ENCODE data around the gene DOCK4. TPM values are rescaled to one million over a fixed set of nuclear protein-coding genes. Genes with fewer than 3 reads are reported as not detected.
"Not testable (repeated sequence)": the region's sequence is repeated elsewhere in the genome, so short reads cannot be mapped to it uniquely, and the experiment has no call there.

Gene DOCK4
- total and polyA plus RNA-seq, 2 experiments from 2014 or later, result 2.1 to 5.0 TPM

DNA sequence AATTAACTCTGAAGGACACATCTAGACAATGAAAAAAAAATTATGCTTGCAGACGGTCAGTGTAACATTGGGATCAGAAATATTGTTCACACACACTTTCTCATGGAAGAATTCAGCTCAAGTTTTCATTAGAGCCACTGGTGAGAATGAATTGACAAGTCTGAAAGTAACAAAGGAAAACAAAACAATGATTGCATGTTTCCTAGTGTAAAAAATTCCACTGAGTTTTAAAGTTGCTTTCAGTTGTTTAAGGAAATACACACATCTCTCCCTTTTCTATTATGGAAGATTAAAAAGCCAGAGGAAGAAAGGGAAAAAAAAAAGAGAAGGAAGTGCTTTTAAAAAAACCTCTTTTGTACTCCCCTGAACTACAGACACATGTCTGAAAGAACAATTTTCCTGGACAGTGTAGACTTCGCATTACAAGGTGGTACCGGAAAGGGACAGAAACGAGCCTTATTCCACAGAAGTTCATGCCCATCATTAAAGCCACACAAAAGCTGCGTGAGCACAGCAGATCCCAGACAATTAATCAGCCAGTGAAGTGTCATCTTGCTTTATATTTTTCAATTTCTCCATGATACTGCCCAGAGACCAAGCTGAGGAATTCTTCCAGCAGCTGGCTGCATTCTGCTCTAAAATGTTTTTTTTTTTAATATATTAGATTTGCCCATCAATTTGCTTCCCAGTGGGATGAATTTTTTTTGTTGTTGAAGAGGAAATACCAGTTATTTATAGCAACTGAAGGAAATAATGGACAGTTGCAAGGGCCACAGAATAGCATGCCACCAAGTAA is 294.8 kb downstream of the DOCK4 start:
- no peak for DNase-seq
- H2AFZ ChIP-seq, result no peak overlapping the region
- no peaks in the 10 kb centered on the region for H3K9me2 ChIP-seq (ENCODE audit: insufficient read depth)
- no peaks in the 10 kb centered on the region for H3K4me1 ChIP-seq (ENCODE audit: insufficient read depth)
- TF ChIP-seq EZH2phosphoT487 (IDR thresholded peaks at IDR 0.05; ENCODE audit: insufficient read depth, low read depth), result no peak
- TF ChIP-seq EZH2 (IDR thresholded peaks at IDR 0.05; ENCODE audit: insufficient read depth, poor library complexity, severe bottlenecking), result no peak
- H3K9ac ChIP-seq, result no peak overlapping the region
- no peak overlapping the region for H3K4me3 ChIP-seq
- 0 out of 2 replicates have a peak, but pooled peaks cover 15% of the 10 kb centered on the region for H3K27me3 ChIP-seq (replicated peaks; ENCODE audit: insufficient read depth)
- no peaks in the 10 kb centered on the region for H3K36me3 ChIP-seq (ENCODE audit: low read depth)
- in situ Hi-C loops (cut with MboI), result no loop called here
- no peaks in the 10 kb centered on the region for H3K9me3 ChIP-seq (ENCODE audit: low read depth)
- H3K4me2 ChIP-seq (ENCODE audit: unreplicated experiment), result no peak overlapping the region
- H4K20me1 ChIP-seq (ENCODE audit: insufficient read depth), result no peaks in the 10 kb centered on the region
- no peaks in the 10 kb centered on the region for H3F3A ChIP-seq (ENCODE audit: insufficient read depth)
- 34 to 37% methylated on average over 5 of the region's 5 CpGs for WGBS, 2 experiments (ENCODE audit: low coverage in 1 of 2, low lambda C conversion rate in 2 of 2, missing lambda C conversion rate in 2 of 2)
- H3K27ac ChIP-seq, result no peak overlapping the region
- H3K79me2 ChIP-seq (ENCODE audit: insufficient read depth), result no peaks in the 10 kb centered on the region

DNA sequence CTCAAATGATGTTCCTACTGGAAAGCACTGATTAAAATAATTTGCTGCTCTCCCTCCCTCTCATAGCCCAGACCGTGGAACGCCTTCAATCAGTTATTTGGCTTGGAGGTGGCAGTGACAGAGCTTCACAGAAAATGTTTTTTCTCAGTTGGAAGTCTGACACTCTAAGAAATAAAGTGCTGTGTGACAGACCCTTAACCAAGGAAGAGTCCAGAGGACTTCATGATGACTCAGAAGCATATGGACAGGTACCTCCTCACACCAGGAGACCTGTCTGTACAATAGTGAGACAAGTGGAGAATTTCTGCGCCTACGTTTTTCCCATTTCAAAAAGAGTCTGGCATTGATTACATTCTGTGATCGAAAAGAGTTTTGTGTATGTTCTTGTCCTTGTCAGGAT is 295.5 kb downstream of the DOCK4 start:
- no peak overlapping the region for H3K27ac ChIP-seq
- 52 to 56% methylated on average over 5 of the region's 5 CpGs for WGBS, 2 experiments (ENCODE audit: low coverage in 1 of 2, low lambda C conversion rate in 2 of 2, missing lambda C conversion rate in 2 of 2)

DNA sequence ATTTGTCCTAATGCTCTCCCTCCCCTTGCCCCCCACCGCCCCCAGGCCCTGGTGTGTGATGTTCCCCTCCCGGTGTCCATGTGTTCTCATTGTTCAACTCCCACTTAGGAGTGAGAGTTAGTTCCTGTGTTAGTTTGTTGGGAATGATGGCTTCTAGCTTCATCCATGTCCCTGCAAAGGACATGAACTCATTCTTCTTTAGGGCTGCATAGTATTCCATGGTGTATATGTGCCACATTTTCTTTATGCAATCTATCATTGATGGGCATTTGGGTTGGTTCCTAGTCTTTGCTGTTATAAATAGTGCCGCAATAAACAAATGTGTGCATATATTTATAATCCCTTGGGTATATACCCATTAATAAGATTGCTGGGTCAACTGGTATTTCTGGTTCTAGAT is 297.5 kb downstream of the DOCK4 start:
- H3K79me2 ChIP-seq (ENCODE audit: insufficient read depth); H3K9ac ChIP-seq; H4K20me1 ChIP-seq (ENCODE audit: insufficient read depth); DNase-seq; H3K4me1 ChIP-seq (ENCODE audit: insufficient read depth); H3K36me3 ChIP-seq (ENCODE audit: low read depth); H3K27me3 ChIP-seq (replicated peaks; ENCODE audit: insufficient read depth); H3K9me2 ChIP-seq (ENCODE audit: insufficient read depth); in situ Hi-C loops (cut with MboI); H3K27ac ChIP-seq; H3K4me2 ChIP-seq (ENCODE audit: unreplicated experiment); H3F3A ChIP-seq (ENCODE audit: insufficient read depth); H3K9me3 ChIP-seq (ENCODE audit: low read depth); H3K4me3 ChIP-seq; H2AFZ ChIP-seq: not testable (repeated sequence)
- WGBS, 2 experiments (ENCODE audit: low coverage in 1 of 2, low lambda C conversion rate in 2 of 2, missing lambda C conversion rate in 2 of 2), result 96 to 97% methylated on average over 3 of the region's 3 CpGs

More for the DNA sequence above, 295.5 kb downstream of the DOCK4 start:
- H3K27me3 ChIP-seq (replicated peaks; ENCODE audit: insufficient read depth), result 0 out of 2 replicates have a peak, but pooled peaks cover 7% of the 10 kb centered on the region
- TF ChIP-seq EZH2 (IDR thresholded peaks at IDR 0.05; ENCODE audit: insufficient read depth, poor library complexity, severe bottlenecking) (no peak), EZH2phosphoT487 (IDR thresholded peaks at IDR 0.05; ENCODE audit: insufficient read depth, low read depth) (no peak)
- no peaks in the 10 kb centered on the region for H3K79me2 ChIP-seq (ENCODE audit: insufficient read depth)
- no peaks in the 10 kb centered on the region for H3K9me3 ChIP-seq (ENCODE audit: low read depth)
- in situ Hi-C loops (cut with MboI), result no loop called here
- H3K36me3 ChIP-seq (ENCODE audit: low read depth), result no peaks in the 10 kb centered on the region
- no peaks in the 10 kb centered on the region for H4K20me1 ChIP-seq (ENCODE audit: insufficient read depth)
- H2AFZ ChIP-seq, result no peak overlapping the region
- H3K4me3 ChIP-seq, result no peak overlapping the region
- no peak overlapping the region for H3K9ac ChIP-seq
- no peak overlapping the region for H3K4me2 ChIP-seq (ENCODE audit: unreplicated experiment)
- no peaks in the 10 kb centered on the region for H3K9me2 ChIP-seq (ENCODE audit: insufficient read depth)
- H3K4me1 ChIP-seq (ENCODE audit: insufficient read depth), result no peaks in the 10 kb centered on the region
- DNase-seq, result no peak
- no peaks in the 10 kb centered on the region for H3F3A ChIP-seq (ENCODE audit: insufficient read depth)

DNA sequence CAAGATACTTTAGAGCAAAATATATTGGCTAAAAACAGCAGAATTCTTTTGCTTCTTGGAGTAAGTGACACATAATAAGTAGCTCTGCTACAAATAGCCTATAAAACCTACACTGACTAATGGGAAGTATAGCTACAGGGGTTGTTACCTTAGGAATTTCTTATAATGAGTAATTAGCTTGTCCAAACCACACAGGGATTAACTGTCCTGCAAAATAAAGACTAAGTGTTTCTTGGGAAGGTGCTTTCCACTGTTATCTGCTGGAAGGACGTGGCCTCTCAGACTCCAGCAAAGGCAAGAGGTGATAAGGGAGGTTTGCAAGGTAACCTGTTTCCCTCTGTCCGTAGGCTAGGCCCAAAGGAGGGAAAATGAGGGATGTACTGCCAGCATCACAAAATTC is 302.4 kb downstream of the DOCK4 start:
- in situ Hi-C loops (cut with MboI), result no loop called here
- Histone ChIP-seq H2AFZ (no peak overlapping the region), H3K9ac (no peak overlapping the region), H3K4me2 (ENCODE audit: unreplicated experiment) (no peak overlapping the region), H3K4me1 (ENCODE audit: insufficient read depth) (no peaks in the 10 kb centered on the region), H3F3A (ENCODE audit: insufficient read depth) (no peaks in the 10 kb centered on the region), H3K36me3 (ENCODE audit: low read depth) (no peaks in the 10 kb centered on the region), H3K9me3 (ENCODE audit: low read depth) (no peaks in the 10 kb centered on the region), H3K4me3 (no peak overlapping the region), H3K9me2 (ENCODE audit: insufficient read depth) (no peaks in the 10 kb centered on the region), H3K79me2 (ENCODE audit: insufficient read depth) (no peaks in the 10 kb centered on the region), H3K27me3 (replicated peaks; ENCODE audit: insufficient read depth) (no peaks in the 10 kb centered on the region), H4K20me1 (ENCODE audit: insufficient read depth) (no peaks in the 10 kb centered on the region), H3K27ac (no peak overlapping the region)
- WGBS, 2 experiments (ENCODE audit: low coverage in 1 of 2, low lambda C conversion rate in 2 of 2, missing lambda C conversion rate in 2 of 2), result 90 to 97% methylated on average over 2 of the region's 2 CpGs
- DNase-seq, result no peak
- TF ChIP-seq EZH2phosphoT487 (IDR thresholded peaks at IDR 0.05; ENCODE audit: insufficient read depth, low read depth) (no peak), EZH2 (IDR thresholded peaks at IDR 0.05; ENCODE audit: insufficient read depth, poor library complexity, severe bottlenecking) (no peak)
